ENCODE results near the gene WASHC1.
"Not testable (repeated sequence)": the region's sequence is repeated elsewhere in the genome, so short reads cannot be mapped to it uniquely, and the experiment has no call there.

The WASHC1 gene, protein sequence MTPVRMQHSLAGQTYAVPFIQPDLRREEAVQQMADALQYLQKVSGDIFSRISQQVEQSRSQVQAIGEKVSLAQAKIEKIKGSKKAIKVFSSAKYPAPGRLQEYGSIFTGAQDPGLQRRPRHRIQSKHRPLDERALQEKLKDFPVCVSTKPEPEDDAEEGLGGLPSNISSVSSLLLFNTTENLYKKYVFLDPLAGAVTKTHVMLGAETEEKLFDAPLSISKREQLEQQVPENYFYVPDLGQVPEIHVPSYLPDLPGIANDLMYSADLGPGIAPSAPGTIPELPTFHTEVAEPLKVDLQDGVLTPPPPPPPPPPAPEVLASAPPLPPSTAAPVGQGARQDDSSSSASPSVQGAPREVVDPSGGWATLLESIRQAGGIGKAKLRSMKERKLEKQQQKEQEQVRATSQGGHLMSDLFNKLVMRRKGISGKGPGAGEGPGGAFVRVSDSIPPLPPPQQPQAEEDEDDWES

DNA sequence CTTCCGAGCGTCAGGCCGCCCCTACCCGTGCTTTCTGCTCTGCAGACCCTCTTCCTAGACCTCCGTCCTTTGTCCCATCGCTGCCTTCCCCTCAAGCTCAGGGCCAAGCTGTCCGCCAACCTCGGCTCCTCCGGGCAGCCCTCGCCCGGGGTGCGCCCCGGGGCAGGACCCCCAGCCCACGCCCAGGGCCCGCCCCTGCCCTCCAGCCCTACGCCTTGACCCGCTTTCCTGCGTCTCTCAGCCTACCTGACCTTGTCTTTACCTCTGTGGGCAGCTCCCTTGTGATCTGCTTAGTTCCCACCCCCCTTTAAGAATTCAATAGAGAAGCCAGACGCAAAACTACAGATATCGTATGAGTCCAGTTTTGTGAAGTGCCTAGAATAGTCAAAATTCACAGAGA, at the start of gene WASHC1:
WASHC1 (minus strand) TSS at position 101 of the 400 bp plus-strand sequence. CDS start 4,457 bp downstream, outside the sequence.
- DNase-seq = not testable (repeated sequence)

DNA sequence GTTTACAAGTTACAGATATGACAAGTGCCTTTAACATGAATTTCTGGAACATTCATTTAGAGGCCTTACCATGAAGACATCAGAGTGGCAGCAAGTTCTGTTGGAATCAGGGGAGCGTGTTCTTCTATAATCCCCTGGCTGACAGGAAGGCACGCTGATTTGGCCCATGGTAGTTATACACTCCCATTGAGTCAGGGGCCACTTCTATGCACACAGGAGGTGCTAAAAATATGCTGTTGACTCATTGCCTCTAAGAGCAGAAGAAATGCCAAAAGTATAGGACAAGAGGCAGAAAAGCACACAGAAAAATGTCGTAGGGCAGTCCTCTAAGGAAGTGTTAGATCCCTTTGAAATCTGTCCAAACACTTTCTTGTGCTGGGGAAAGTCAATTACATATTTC, 49.1 kb upstream of the WASHC1 start:
- DNase-seq = not testable (repeated sequence)

DNA sequence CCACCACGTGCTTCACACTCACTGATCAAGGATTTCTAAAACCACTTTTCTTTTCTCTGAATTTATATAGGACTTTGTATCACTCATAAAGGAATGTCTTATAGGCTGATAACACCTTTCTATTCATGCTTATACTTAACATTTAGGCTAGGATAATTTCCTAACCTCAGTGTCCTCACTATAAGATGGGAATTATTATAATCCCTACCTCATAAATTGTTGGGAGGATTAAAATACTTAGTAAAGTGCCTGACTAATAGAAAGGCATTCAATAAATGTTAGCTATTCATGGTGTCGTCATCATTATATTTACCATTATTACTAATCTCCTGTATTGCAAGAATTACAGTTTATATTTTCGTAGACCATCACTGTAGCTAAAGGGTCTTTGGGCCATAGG, 47.1 kb upstream of the WASHC1 start:
- DNase-seq = not testable (repeated sequence)

DNA sequence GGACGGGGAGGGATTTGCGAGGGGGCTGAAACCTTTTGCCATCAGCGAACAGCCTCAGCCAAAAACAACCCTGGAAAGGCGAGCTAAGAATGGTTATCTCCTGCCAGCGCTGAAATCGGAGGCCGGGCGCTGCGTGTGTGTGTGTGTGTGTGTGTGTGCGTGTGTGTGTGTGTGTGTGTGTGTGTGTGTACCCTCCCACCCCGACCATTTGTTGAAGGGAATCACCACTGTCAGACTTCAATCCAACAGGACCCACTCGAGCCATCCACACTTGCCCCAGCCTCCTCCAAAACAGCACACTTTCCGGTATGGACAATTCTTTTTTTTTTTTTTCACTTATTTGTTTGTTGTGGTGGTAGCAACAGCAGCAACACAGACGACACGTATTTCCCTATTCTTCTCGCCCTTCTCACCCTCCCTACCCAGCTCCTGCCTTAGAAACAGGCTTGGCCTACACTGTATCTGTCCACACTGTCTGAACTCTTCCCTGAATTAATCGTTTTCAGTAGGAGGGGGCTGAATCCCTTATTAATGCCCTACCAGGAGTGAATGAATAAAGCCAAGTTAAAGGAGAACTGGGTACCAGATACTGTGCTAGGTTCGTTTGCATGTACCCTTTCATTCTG, 44.8 kb upstream of the WASHC1 start:
- DNase-seq = not testable (repeated sequence)

DNA sequence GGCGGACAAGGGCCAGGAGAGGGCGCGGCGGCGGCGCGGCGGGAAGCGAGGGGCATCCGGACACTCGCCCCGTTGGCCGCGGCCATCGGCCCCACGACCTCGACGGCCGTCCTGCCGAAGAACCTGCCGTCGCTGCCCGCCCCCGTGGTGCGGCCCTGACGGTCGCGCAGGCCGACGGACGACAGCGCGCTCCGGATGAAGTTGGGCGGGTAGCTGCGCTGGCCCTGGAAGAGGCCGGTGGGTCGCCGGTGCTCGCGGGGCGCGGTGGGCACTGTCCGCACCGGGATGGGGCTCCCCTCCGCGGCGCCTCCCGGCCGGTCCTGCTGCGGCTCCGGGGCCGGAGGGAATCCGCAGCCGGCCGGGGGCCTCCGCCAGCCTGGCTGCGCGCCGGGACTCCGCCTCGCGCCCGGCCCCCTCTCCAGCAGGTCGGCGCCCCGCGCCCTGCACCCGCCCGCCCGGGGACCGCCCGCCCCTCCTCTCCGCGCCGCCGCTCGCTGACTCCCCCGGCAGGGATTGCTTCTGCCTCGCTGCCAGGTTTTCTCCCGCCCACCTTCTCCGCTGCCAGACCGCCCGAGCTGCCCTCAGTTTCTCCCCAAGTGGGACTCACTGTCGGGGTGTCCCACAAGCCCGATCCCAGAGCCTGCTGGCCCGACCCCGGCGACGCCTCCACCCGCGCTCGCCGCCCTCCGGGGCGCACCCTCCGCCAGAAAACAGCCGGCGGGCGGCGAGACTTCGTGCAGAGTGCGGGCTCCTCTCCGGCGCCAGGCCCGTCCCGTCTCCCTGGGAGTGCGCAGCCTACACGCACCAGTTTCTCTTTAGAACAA, 44.0 kb upstream of the WASHC1 start:
- not testable (repeated sequence) for DNase-seq

DNA sequence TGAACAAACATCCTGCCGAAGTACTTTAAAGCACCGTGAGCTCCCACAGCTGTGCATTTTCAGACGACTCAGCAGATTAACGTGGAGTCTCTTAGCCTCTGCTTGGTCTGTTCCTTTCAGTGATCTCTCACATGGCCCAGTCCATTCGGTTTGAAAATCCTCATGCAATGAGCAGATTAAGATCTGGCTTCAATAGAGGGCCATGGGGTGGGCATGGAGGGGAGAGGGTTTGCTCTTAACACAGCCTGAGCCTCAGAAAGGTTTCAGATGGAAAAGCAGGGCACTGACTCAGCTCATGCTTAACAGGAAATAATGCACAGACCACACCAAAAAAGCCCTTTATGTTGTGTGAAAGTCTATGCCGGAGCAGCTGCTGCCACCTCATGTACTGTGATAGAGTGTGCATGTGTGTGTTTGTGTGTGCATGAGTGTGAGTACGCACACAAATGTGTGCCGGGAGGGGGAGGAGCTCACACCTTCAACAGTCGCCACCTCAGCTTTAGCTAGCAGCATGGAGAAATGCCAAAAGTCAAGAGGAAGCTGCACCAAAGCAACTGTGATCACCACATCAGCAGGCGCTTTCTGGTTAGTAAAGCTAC, 33.9 kb upstream of the WASHC1 start:
- DNase-seq = peak; percentile 57

DNA sequence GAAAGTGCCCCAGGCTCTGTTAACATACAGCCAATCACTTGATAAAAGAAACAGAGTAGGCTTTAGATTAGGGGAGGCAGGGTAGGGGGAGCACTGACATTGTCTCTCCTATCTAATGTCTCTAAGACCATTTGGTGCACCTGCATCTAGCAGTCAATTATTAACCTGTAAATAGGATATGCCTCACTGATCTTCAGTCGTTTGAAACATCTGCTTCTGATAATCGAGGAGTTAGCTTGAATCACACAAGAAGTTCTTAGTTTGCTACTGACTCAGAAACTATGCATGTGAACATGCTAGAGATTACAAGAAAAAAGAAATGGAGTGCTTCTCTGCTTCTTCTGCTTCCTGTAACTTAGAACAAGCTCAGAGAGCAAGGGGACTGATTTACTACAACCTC, 23.4 kb upstream of the WASHC1 start:
- not testable (repeated sequence) for DNase-seq

DNA sequence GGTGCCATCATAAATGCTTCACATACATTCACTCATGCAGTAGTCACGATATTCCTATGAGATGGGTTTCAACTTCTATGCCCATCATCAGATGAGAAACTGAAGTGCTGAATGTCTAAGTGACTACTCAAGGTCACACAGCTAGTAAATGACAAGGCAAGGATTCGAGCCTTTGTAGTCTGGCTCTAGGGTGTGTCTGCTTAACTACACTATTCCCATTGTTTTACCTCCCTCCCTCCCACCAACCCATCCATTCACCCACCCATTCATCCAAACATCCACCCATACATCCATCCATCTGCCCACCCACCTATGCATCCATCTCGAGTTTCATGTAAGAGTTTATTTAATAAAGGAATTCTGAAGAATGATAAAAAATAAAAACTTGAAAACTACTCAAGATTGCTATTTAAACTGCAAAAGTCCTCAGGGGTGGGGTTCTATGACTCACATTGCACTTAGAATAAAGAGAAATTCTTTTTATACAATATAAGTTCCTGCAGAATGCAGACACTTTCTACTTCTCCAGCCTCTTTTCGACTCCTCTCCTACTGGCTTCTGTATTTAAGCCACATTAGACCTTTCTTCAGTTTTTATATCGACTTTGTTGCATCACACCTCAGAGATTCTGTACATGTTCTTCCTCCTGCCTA, 19.1 kb upstream of the WASHC1 start:
- DNase-seq = not testable (repeated sequence)

DNA sequence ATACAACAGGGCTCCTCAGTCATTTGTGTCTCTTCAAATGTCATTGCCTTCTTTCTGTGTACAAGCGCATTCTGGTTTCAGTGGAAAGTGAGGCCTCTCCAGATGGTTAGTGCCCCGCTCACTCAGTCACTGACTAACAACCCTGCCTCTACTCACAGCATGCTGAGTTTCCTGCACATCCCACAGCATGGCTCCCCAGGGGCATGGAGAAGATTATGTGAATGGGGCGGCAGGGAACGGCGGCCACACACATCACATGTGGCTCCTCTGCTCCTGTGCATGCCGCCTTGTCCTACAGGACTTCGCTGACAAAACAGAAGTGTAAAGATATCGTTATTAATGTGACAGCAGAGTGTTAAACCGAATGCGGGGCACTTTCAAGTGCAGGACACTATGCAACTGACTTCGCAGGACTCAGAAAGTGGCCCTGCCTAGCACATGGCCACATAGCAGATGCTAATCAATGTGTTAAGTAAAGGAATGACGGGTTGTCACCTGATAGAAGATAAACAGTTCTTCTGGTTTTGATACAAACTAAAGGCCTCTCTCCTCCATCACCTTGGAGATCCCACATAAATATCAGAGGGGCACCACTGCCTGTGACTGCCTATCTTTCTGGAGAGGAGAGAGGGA, 17.5 kb upstream of the WASHC1 start:
- DNase-seq = not testable (repeated sequence)

DNA sequence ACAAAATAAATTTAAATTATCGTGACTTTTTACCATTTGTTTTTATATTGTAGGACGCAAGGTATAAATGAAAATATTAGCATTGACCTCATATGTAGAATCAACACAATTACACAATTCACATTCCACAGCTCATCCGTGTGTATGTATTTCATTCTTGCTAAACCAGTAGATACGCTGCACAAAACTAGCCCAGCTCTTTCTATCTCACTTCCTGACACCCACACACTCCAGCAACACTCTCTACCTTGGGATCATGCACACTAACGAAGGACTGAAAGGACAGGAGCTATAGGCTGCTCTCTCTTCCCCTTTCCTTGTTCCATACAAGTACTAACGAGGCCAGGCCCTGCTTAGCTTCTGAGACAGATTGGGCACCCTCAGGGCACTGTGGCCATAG, 16.9 kb upstream of the WASHC1 start:
- DNase-seq = not testable (repeated sequence)

DNA sequence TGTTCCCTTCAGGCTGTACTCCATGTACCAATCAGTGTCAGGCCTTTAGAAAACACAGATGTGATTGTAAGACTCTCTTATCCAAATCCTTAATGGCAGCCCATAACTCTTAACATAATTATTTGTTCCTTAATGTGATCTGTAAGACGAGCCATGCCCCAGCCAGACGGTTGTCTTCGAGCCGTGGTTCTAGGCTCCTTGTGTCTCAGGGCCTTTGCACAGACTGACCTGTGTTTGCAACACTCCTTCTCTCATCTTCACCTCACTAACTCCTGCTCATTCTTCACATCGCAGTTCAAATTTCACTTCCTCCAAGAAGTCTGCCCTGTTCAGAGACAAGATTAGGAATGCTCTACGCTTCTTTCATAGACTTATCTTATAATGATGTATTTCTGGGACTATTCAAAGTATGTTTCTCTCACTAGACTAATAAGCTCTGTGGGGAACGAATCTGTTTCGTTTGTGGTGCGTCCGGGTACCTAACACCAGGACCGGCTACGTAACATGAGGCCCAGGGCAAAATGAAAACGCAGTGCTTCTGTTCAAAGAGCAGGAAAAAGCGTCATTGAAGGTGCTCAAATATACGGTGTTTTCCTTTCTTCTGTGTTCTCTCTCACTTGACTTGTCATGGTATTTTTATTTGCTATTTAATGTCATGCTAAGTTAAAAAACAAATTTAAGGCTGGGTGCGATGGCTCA, 16.1 kb upstream of the WASHC1 start:
- not testable (repeated sequence) for DNase-seq

DNA sequence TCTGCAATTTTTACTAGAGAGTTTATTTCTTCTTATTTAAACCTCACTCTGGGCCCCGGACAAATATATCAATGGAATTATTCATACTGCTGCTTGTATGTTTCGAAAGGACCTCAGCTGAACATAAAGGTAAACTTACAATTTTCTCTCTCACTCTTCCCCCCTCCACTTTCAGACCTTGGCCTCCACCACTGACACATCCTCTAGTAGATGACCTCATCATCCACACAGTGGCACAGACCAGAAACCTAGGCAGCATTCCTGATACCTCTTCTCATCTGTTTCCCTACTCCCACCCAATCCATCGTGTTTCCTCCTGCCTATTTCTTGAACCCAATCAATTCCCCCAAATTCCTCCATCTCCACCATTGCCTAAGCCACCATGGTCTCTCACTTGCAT, 15.2 kb upstream of the WASHC1 start:
- not testable (repeated sequence) for DNase-seq

DNA sequence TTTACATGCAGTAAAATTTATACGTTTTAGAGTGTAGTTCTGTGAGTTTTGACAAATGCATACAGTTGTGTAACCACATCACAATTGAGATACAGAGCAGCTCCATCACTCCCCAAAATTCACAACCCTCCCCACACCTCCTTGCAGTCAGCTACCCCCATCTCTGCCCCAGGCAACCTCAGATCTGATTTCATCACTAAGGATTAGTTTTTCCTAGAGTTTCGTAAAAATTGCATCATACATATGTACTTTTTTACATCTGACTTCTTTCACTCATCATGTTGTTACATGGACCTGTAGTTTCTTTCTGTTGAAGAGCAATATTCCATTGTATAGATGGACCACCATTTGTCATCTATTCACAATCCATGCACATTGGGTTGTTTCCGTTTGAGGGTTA, 14.4 kb upstream of the WASHC1 start:
- not testable (repeated sequence) for DNase-seq

DNA sequence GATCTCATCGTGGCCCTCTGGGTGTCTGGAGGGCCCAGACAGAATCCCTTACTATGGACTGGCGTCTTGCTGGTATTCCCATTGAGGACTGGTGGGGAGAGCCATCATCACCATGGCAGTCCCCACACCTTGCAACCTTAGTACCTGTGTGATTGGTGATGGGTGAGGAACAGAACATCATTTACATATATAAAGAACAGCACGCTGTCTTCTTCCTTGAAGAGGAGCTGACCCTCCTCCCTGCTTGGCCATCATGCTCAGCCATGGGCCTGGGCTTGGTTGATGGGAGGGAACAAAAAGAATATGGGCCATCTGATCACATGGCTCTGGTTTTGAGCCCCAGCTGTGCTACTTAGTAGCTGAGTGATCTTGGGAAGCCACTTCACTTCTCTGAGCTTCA, 13.9 kb upstream of the WASHC1 start:
- not testable (repeated sequence) for DNase-seq

DNA sequence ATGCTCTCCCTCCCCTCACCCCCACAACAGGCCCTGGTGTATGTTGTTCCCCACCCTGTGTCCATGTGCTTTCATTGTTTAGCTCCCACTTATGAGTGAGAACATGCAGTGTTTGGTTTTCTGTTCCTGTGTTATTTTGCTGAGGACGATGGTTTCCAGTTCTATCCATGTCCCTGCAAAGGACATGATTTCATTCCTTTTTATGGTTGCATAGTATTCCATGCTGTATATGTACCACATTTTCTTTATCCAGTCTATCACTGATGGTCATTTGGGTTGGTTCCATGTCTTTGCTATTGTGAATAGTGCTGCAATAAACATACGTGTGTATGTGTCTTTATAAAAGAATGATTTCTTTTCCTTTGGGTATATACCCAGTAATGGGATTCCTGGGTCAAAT, 12.6 kb upstream of the WASHC1 start:
- not testable (repeated sequence) for DNase-seq

DNA sequence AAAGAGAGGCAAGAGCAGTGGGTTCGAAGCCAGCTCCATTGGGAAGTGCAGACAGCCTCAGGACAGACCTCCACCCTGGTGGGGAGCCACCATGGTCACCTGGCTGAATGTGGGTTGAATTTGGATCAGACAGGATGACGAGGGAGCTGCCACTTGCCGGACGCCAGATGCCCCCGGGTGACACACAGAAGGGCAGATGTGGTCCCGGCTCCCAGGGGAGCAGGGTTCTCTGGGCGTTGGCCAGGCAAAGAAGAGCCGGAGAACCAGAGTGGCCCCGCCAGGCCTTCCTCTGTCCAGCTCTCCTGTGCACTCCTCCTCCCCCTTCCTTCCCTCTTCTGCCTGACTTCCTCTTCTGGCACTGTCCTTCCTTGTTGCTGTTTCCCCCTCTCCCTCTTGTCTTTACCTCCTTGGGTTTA, 12.0 kb upstream of the WASHC1 start:
- not testable (repeated sequence) for DNase-seq

DNA sequence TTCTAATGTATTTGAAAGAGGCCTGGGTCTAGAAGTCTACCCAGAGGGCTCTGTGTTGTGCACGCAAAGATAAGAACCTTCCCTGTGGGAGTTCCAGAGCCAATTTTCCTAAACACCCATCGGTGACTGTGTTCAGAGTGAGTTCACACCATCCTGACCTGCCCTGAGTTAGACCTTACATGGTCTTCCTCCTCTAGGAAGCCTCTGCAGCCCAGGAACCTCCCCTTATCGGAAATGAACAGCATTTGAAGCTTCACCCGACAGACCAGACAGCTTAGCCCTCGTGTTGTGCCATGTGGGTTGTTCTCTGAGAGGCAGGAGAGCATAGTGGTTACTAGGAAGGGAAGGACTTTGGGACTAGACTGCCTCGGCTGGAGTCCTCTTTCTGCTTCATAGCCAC, 3.1 kb upstream of the WASHC1 start:
- not testable (repeated sequence) for DNase-seq

DNA sequence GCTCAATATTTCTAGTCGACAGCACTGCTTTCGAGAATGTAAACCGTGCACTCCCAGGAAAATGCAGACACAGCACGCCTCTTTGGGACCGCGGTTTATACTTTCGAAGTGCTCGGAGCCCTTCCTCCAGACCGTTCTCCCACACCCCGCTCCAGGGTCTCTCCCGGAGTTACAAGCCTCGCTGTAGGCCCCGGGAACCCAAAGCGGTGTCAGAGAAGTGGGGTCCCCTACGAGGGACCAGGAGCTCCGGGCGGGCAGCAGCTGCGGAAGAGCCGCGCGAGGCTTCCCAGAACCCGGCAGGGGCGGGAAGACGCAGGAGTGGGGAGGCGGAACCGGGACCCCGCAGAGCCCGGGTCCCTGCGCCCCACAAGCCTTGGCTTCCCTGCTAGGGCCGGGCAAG, 481 bp downstream of the WASHC1 start:
- DNase-seq = not testable (repeated sequence)

DNA sequence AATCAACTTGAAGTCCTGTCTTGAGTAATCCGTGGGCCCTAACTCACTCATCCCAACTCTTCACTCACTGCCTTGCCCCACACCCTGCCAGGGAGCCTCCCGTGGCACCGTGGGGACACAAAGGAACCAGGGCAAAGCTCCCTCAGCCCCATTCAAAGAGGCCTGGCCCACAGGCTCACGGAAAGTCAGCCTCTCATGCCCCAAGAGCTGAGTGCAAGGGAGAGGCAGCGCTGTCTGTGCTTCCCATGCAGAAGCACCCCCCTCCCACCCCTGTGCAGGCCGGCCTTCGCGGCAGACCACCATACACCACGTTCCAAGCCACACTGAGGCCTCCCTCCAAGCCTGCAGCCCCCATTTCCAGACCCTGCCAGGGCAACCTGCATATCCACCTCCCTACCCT, 7.6 kb downstream of the WASHC1 start:
- DNase-seq = not testable (repeated sequence)

DNA sequence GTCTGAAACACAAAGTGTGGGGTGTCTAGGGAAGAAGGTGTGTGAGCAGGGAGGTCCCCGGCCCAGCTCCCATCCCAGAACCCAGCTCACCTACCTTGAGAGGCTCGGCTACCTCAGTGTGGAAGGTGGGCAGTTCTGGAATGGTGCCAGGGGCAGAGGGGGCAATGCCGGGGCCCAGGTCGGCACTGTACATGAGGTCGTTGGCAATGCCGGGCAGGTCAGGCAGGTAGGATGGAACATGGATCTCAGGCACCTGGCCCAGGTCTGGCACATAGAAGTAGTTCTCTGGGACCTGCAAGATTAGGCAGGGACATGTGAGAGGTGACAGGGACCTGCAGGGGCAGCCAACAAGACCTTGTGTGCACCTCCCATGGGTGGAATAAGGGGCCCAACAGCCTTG, 12.4 kb downstream of the WASHC1 start:
- DNase-seq = not testable (repeated sequence)
